Measurements from ENCODE around the gene ASB15. TPM values are rescaled to one million over a fixed set of nuclear protein-coding genes. Genes with fewer than 3 reads are reported as not detected.

The ASB15 gene
- total RNA-seq, 5 donors from 2014 or later (not counting 1 experiment from before 2014, with no cell fraction given) = not detected

DNA sequence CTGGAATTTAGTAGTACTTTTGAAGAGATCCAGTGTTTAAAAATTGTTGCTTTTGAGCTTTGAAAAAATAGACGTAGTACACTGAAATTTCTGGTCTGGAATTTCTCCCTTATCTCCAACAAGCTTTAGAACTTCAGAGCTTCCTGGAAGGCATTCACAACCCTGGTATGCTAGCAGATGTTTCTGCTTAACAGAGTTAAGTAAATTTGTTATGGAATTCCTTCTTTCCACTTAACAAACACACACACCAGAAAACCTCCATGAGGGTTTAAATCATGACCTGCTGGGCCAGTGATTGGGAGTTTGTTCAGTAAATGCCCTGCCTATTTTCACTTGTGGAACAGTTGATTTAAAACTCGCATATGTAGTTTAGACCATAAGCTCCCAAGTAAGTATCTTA is 13.7 kb downstream of the ASB15 start:
- Histone ChIP-seq H3K9me3 (no peaks in the 10 kb centered on the region), H3K4me3 (ENCODE audit: control insufficient read depth in 1 of 2, extremely low read depth in 1 of 2, low read length in 1 of 2) (no peak overlapping the region), H3K27me3 (replicated peaks in 1 of 2; ENCODE audit: control insufficient read depth in 2 of 2, extremely low read depth in 1 of 2, insufficient read depth in 2 of 2, low read length in 1 of 2) (peaks cover 0 to 2% of the 10 kb centered on the region in 2 experiments), H3K27ac (ENCODE audit: low read length) (no peak overlapping the region), H3K36me3 (ENCODE audit: control insufficient read depth in 2 of 2, extremely low read depth in 1 of 2, insufficient read depth in 1 of 2, low read length in 1 of 2) (no peaks in the 10 kb centered on the region), H3K4me1 (ENCODE audit: control insufficient read depth in 1 of 2, extremely low read depth in 1 of 2, insufficient read depth in 2 of 2, low read length in 2 of 2) (no peaks in the 10 kb centered on the region)
- no CpG with 5 or more reads among the region's 2 CpGs for WGBS (ENCODE audit: insufficient coverage)
- DNase-seq = no peak
- peaks cover 0 to 1% (median 0%) of the 10 kb centered on the region in 3 donors for H3K9me3 Mint-ChIP-seq
- no peak overlapping the region for H3K27ac Mint-ChIP-seq
- CTCF ChIA-PET = interaction anchor here (0.6 to 1.0 kb wide), 4 partner anchors 9 to 121 kb away, joined by 3 to 8 read pairs (median 3); partner anchors contain the start of gene IQUB (in 1 of the 2)
- peaks cover 26 to 31% of the 10 kb centered on the region in 2 donors for H3K27me3 Mint-ChIP-seq
- H3K4me1 Mint-ChIP-seq = no peaks in the 10 kb centered on the region
- ATAC-seq (replicated peaks in 1 of 4) = no peak
- H3K4me3 Mint-ChIP-seq = no peak overlapping the region
- POLR2A ChIA-PET = no interaction called here
- H3K36me3 Mint-ChIP-seq = no peaks in the 10 kb centered on the region

- Histone ChIP-seq H3K27ac (ENCODE audit: low read length) (no peak overlapping the region), H3K27me3 (replicated peaks in 1 of 2; ENCODE audit: control insufficient read depth in 2 of 2, extremely low read depth in 1 of 2, insufficient read depth in 2 of 2, low read length in 1 of 2) (no peaks in the 10 kb centered on the region), H3K36me3 (ENCODE audit: control insufficient read depth in 2 of 2, extremely low read depth in 1 of 2, insufficient read depth in 1 of 2, low read length in 1 of 2) (no peaks in the 10 kb centered on the region), H3K4me1 (ENCODE audit: control insufficient read depth in 1 of 2, extremely low read depth in 1 of 2, insufficient read depth in 2 of 2, low read length in 2 of 2) (no peaks in the 10 kb centered on the region), H3K9me3 (no peaks in the 10 kb centered on the region), H3K4me3 (ENCODE audit: control insufficient read depth in 1 of 2, extremely low read depth in 1 of 2, low read length in 1 of 2) (no peak overlapping the region)
- Mint-ChIP-seq H3K27ac (no peak overlapping the region), H3K4me3 (no peak overlapping the region), H3K27me3 (peaks cover 26 to 28% of the 10 kb centered on the region in 2 donors), H3K4me1 (no peaks in the 10 kb centered on the region), H3K9me3 (peaks cover 0 to 1% (median 0%) of the 10 kb centered on the region in 3 donors), H3K36me3 (no peaks in the 10 kb centered on the region)
- ATAC-seq (replicated peaks in 1 of 4) = no peak
- POLR2A ChIA-PET = interaction anchor here in 1 of 2 donors (0.7 kb wide), 1 partner anchor 36 kb away, joined by 3 read pairs; no protein-coding TSS in a partner anchor
- CTCF ChIA-PET = interaction anchor here in 1 of 2 donors (0.6 to 1.0 kb wide), 2 partner anchors 122 to 1242 kb away, joined by 3 read pairs; no protein-coding TSS in a partner anchor
- no peak for DNase-seq
Observed at GRCh38 chr7:123616223-123616622, 14.6 kb downstream of the ASB15 start.

- Mint-ChIP-seq H3K4me1 (peaks cover 0 to 3% (median 0%) of the 10 kb centered on the region in 3 donors), H3K9me3 (no peaks in the 10 kb centered on the region), H3K27me3 (peaks cover 6 to 28% of the 10 kb centered on the region in 2 donors), H3K4me3 (no peak overlapping the region), H3K27ac (no peak overlapping the region), H3K36me3 (no peaks in the 10 kb centered on the region)
- ChIA-PET CTCF (no interaction called here), POLR2A (no interaction called here)
- H3K4me1 ChIP-seq (ENCODE audit: control insufficient read depth in 1 of 2, extremely low read depth in 1 of 2, insufficient read depth in 2 of 2, low read length in 2 of 2) = no peaks in the 10 kb centered on the region
- H3K27ac ChIP-seq (ENCODE audit: low read length) = no peak overlapping the region
- H3K36me3 ChIP-seq (ENCODE audit: control insufficient read depth in 2 of 2, extremely low read depth in 1 of 2, insufficient read depth in 1 of 2, low read length in 1 of 2) = no peaks in the 10 kb centered on the region
- no peaks in the 10 kb centered on the region for H3K9me3 ChIP-seq
- DNase-seq = no peak
- no peaks in the 10 kb centered on the region for H3K27me3 ChIP-seq (replicated peaks in 1 of 2; ENCODE audit: control insufficient read depth in 2 of 2, extremely low read depth in 1 of 2, insufficient read depth in 2 of 2, low read length in 1 of 2)
- no peak for ATAC-seq (replicated peaks in 1 of 4)
- no peak overlapping the region for H3K4me3 ChIP-seq (ENCODE audit: control insufficient read depth in 1 of 2, extremely low read depth in 1 of 2, low read length in 1 of 2)
- WGBS (ENCODE audit: insufficient coverage) = 75% methylated on average over 3 of the region's 4 CpGs
Observed at GRCh38 chr7:123621707-123622106, 20.1 kb downstream of the ASB15 start.

DNA sequence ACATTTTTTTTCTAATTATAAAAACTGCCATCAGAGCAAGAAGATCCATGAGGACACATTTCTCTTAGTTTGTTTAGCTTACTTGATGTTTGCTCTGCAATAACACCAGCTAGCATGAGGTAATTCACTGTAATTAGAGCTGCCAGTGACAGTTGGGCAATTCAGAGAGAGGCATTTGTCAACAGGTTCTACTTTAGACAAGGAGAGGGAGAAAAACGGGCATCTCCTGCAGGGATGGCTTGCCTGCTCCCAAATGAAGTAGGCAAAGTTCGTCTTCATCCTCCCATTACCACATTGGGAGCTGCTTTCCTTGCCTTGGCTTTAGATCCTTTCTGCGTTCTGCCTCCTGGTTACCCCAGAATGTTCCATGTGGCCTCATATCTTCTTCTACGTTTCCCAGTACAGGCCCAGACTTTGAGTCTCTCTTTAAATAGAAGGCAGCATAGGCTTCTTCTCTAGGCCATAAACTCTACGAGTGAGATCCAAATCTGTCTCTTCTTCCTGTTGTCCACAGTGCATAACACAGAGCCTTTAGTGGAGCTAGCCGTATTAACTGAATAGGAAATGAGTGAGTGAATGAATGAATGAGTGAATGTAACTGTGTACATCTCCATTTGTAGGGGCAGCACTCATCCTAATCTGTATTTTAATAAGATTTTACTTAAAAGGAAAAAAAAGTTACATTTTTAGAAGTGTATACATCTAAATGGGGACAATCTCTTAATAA is 21.2 kb downstream of the ASB15 start:
- ChIA-PET CTCF (interaction anchor here in 1 of 2 donors (0.7 kb wide), 1 partner anchor 9 kb away, joined by 5 read pairs; no protein-coding TSS in a partner anchor), POLR2A (no interaction called here)
- H3K4me1 ChIP-seq (ENCODE audit: control insufficient read depth in 1 of 2, extremely low read depth in 1 of 2, insufficient read depth in 2 of 2, low read length in 2 of 2) = no peaks in the 10 kb centered on the region
- peaks cover 6 to 22% of the 10 kb centered on the region in 2 donors for H3K27me3 Mint-ChIP-seq
- DNase-seq (no peak), ATAC-seq (replicated peaks in 1 of 4) (no peak)
- H3K27ac Mint-ChIP-seq = no peak overlapping the region
- no peaks in the 10 kb centered on the region for H3K27me3 ChIP-seq (replicated peaks in 1 of 2; ENCODE audit: control insufficient read depth in 2 of 2, extremely low read depth in 1 of 2, insufficient read depth in 2 of 2, low read length in 1 of 2)
- 62% methylated on average over 3 of the region's 6 CpGs for WGBS (ENCODE audit: insufficient coverage)
- no peaks in the 10 kb centered on the region for H3K36me3 ChIP-seq (ENCODE audit: control insufficient read depth in 2 of 2, extremely low read depth in 1 of 2, insufficient read depth in 1 of 2, low read length in 1 of 2)
- no peaks in the 10 kb centered on the region for H3K36me3 Mint-ChIP-seq
- peaks cover 0 to 3% (median 0%) of the 10 kb centered on the region in 3 donors for H3K4me1 Mint-ChIP-seq
- no peak overlapping the region for H3K27ac ChIP-seq (ENCODE audit: low read length)
- H3K4me3 Mint-ChIP-seq = no peak overlapping the region
- H3K4me3 ChIP-seq (ENCODE audit: control insufficient read depth in 1 of 2, extremely low read depth in 1 of 2, low read length in 1 of 2) = no peak overlapping the region
- H3K9me3 Mint-ChIP-seq = no peaks in the 10 kb centered on the region
- H3K9me3 ChIP-seq = no peaks in the 10 kb centered on the region

GRCh38 chr7:123624527-123625183 is 23.0 kb downstream of the ASB15 start:
- Mint-ChIP-seq H3K27me3 (peaks cover 3 to 24% of the 10 kb centered on the region in 2 donors), H3K4me3 (no peak overlapping the region), H3K9me3 (no peaks in the 10 kb centered on the region), H3K36me3 (no peaks in the 10 kb centered on the region), H3K4me1 (peaks cover 0 to 3% (median 0%) of the 10 kb centered on the region in 3 donors), H3K27ac (no peak overlapping the region)
- 77% methylated on average over 5 of the region's 12 CpGs for WGBS (ENCODE audit: insufficient coverage)
- POLR2A ChIA-PET = no interaction called here
- no peaks in the 10 kb centered on the region for H3K4me1 ChIP-seq (ENCODE audit: control insufficient read depth in 1 of 2, extremely low read depth in 1 of 2, insufficient read depth in 2 of 2, low read length in 2 of 2)
- CTCF ChIA-PET = interaction anchor here (0.6 to 1.8 kb wide), 10 partner anchors 9 to 248 kb away, joined by 3 to 8 read pairs (median 3); no protein-coding TSS in a partner anchor
- no peak overlapping the region for H3K4me3 ChIP-seq (ENCODE audit: control insufficient read depth in 1 of 2, extremely low read depth in 1 of 2, low read length in 1 of 2)
- no peak overlapping the region for H3K27ac ChIP-seq (ENCODE audit: low read length)
- no peaks in the 10 kb centered on the region for H3K9me3 ChIP-seq
- no peaks in the 10 kb centered on the region for H3K36me3 ChIP-seq (ENCODE audit: control insufficient read depth in 2 of 2, extremely low read depth in 1 of 2, insufficient read depth in 1 of 2, low read length in 1 of 2)
- ATAC-seq (replicated peaks in 1 of 4) (peak in 2 of 4 experiments; percentile 44 to 50), DNase-seq (peak in 33 of 35 experiments; percentile 3 to 69 (median 39))
- H3K27me3 ChIP-seq (replicated peaks in 1 of 2; ENCODE audit: control insufficient read depth in 2 of 2, extremely low read depth in 1 of 2, insufficient read depth in 2 of 2, low read length in 1 of 2) = no peaks in the 10 kb centered on the region

- 40% methylated on average over 2 of the region's 2 CpGs for WGBS (ENCODE audit: insufficient coverage)
Observed at GRCh38 chr7:123625254-123625653, 23.6 kb downstream of the ASB15 start.

More at GRCh38 chr7:123625254-123625653, 23.6 kb downstream of the ASB15 start:
- DNase-seq = no peak
- H3K4me1 Mint-ChIP-seq = peaks cover 0 to 3% (median 0%) of the 10 kb centered on the region in 3 donors
- CTCF ChIA-PET = interaction anchor here (1.2 to 1.8 kb wide), 3 partner anchors 10 to 131 kb away, joined by 3 to 8 read pairs (median 8); no protein-coding TSS in a partner anchor
- H3K4me1 ChIP-seq (ENCODE audit: control insufficient read depth in 1 of 2, extremely low read depth in 1 of 2, insufficient read depth in 2 of 2, low read length in 2 of 2) = no peaks in the 10 kb centered on the region
- no peaks in the 10 kb centered on the region for H3K36me3 ChIP-seq (ENCODE audit: control insufficient read depth in 2 of 2, extremely low read depth in 1 of 2, insufficient read depth in 1 of 2, low read length in 1 of 2)
- H3K27ac ChIP-seq (ENCODE audit: low read length) = no peak overlapping the region
- H3K4me3 ChIP-seq (ENCODE audit: control insufficient read depth in 1 of 2, extremely low read depth in 1 of 2, low read length in 1 of 2) = no peak overlapping the region
- H3K4me3 Mint-ChIP-seq = no peak overlapping the region
- H3K27ac Mint-ChIP-seq = no peak overlapping the region
- H3K36me3 Mint-ChIP-seq = no peaks in the 10 kb centered on the region
- ATAC-seq (replicated peaks in 1 of 4) = no peak
- H3K27me3 ChIP-seq (replicated peaks in 1 of 2; ENCODE audit: control insufficient read depth in 2 of 2, extremely low read depth in 1 of 2, insufficient read depth in 2 of 2, low read length in 1 of 2) = no peaks in the 10 kb centered on the region
- H3K27me3 Mint-ChIP-seq = peaks cover 2 to 23% of the 10 kb centered on the region in 2 donors
- POLR2A ChIA-PET = no interaction called here
- no peaks in the 10 kb centered on the region for H3K9me3 Mint-ChIP-seq
- H3K9me3 ChIP-seq = no peaks in the 10 kb centered on the region
